ENCODE measurements around the gene PCMTD2.
"Not testable (repeated sequence)": the region's sequence is repeated elsewhere in the genome, so short reads cannot be mapped to it uniquely, and the experiment has no call there.

Gene PCMTD2

DNA sequence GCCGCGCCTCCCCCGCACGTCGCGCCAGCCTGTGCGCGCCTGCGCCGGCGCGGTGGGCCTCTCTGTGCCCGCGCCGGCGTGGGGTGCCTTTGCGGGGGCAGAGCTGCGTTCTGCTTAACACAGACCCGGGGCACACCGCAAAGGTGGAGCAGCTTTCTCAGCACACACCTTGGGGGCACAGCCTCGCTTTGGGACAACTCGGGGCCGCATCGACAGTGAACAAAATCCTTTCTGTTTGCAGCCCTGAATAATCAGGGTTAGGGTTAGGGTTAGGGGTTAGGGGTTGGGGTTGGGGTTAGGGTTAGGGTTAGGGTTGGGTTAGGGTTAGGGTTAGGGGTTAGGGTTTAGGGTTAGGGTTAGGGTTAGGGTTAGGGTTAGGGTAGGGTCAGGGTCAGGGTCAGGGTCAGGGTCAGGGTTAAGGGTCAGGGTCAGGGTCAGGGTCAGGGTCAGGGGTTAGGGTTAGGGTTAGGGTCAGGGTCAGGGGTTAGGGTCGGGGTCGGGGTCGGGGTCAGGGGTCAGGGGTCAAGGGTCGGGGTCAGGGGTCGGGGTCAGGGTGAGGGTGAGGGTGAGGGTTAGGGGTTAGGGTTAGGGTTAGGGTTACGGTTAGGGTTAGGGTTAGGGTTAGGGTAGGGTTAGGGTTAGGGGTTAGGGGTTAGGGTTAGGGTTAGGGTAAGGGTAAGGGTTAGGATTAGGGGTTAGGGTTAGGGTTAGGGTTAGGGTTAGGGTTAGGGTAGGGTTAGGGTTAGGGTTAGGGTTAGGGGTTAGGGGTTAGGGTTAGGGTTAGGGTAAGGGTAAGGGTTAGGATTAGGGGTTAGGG, 31.1 kb downstream of the PCMTD2 start:
- not testable (repeated sequence) for DNase-seq (ENCODE audit: low spot score)

GRCh38 chr20:64287264-64287590, 31.7 kb downstream of the PCMTD2 start:
- not testable (repeated sequence) for DNase-seq (ENCODE audit: low spot score)

GRCh38 chr20:64292167-64292566, 36.6 kb downstream of the PCMTD2 start:
- DNase-seq (ENCODE audit: low spot score), result not testable (repeated sequence)

GRCh38 chr20:64303086-64303485, 47.5 kb downstream of the PCMTD2 start:
- not testable (repeated sequence) for DNase-seq (ENCODE audit: low spot score)

DNA sequence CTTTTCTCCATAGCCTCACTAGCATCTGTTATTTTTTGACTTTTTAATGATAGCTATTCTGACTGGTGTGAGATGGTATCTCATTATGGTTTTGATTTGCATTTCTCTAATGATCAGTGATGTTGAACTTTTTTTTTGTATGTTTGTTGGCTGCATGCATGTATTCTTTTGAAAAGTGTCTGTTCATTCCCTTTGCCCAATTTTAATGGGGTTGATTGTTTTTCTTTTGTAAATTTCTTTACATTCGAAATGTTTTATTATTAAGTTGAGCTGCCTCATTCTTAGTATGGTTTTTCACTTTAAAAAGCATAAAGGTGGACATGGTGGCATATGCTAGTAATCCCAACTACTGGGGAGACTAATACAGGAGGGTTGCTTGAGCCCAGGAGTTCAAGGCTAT, 58.2 kb downstream of the PCMTD2 start:
- not testable (repeated sequence) for DNase-seq (ENCODE audit: low spot score)

- DNase-seq (ENCODE audit: low spot score), result not testable (repeated sequence)
Observed at GRCh38 chr20:64315381-64315780, 59.8 kb downstream of the PCMTD2 start.

DNA sequence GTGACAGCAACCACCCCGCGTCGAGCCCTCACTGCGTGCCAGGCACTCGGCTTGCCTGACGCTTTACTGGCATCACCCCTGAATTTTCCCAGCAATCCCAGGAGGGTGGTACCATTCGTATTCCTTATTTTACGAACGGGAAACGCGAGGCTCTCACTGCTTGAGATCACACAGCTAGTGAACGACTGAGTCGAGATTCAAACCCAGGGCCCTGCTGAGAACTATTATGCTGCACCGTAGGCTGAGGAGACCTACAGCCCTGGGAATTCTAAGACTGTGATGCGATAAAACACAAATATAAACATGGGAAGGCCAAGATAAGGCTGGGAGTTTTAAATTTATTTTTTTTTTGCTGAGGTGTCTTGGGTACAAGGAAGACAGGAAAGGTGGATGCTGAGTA, 60.3 kb downstream of the PCMTD2 start:
- not testable (repeated sequence) for DNase-seq (ENCODE audit: low spot score)

DNA sequence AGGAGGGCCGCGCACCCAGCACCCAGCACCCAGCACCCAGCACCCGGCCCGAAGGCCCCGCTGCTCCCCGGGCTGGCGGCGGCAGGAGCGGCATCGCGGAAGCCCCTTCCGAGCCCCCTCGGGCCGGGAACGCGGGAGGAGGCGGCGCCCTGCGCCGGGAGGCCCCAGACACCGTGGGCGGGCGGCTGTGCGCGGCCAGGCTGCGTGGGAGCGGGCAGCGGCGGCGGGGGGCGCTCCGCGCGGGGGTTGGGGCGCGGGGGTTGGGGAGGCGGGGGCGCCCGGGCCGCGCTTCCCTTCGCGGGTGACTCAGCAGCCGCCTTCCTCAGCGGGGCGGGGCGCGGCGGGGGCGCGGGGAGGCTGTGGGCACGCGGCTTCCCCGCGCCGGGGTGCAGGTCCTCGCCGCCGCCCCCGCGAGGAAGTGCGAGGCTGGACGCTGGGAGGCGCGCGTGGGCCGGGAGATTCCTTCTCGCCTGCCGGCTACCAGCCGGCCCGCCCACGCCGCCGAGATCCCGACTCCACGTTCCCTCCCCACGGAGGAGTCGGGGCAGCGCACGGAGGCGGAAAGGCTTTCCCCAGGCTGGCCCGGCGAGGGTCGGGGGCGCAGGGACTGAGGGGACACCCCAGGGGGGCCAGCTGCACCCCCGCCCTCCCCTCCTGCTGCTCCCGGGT, 61.0 kb downstream of the PCMTD2 start:
- DNase-seq (ENCODE audit: low spot score), result not testable (repeated sequence)

- DNase-seq (ENCODE audit: low spot score), result not testable (repeated sequence)
Observed at GRCh38 chr20:64317331-64317730, 61.8 kb downstream of the PCMTD2 start.

GRCh38 chr20:64318056-64318455, 62.5 kb downstream of the PCMTD2 start:
- DNase-seq (ENCODE audit: low spot score), result not testable (repeated sequence)

GRCh38 chr20:64322031-64322789, 66.7 kb downstream of the PCMTD2 start:
- DNase-seq (ENCODE audit: low spot score), result not testable (repeated sequence)
